ENCODE measurements around the gene MEGF11. TPM values are rescaled to one million over a fixed set of nuclear protein-coding genes. Genes with fewer than 3 reads are reported as not detected.

The MEGF11 gene
- total RNA-seq, 1 experiment from 2014 or later, result 1.2 TPM

- Histone ChIP-seq H4K91ac (ENCODE audit: insufficient read length, low read depth, low read length) (no peak overlapping the region), H4K5ac (ENCODE audit: insufficient read length, low read depth, low read length) (no peak overlapping the region), H3K79me1 (ENCODE audit: insufficient read depth, low read depth, low read length, poor library complexity, severe bottlenecking) (no peaks in the 10 kb centered on the region), H3K27me3 (ENCODE audit: insufficient read depth, low read length) (no peaks in the 10 kb centered on the region), H3K9me3 (ENCODE audit: control insufficient read depth, low read depth, low read length) (no peaks in the 10 kb centered on the region), H3K27ac (ENCODE audit: insufficient read length, low read depth, low read length) (no peak overlapping the region), H3K56ac (ENCODE audit: insufficient read length, low read depth, low read length) (no peak overlapping the region), H2AK5ac (ENCODE audit: insufficient read length, low read length) (no peak overlapping the region), H3T11ph (ENCODE audit: low read length) (no peak overlapping the region), H3K4me1 (ENCODE audit: insufficient read depth, low read length) (0 out of 2 replicates have a peak, but pooled peaks cover 2% of the 10 kb centered on the region), H2BK20ac (ENCODE audit: low read depth, low read length, poor library complexity, severe bottlenecking) (no peak overlapping the region), H2BK12ac (ENCODE audit: insufficient read length, low read depth, low read length) (no peak overlapping the region), H4K20me1 (ENCODE audit: control insufficient read depth, insufficient read depth, insufficient read length) (no peaks in the 10 kb centered on the region), H3K9ac (ENCODE audit: extremely low read depth, insufficient read length, low read length) (no peak overlapping the region), H3K79me2 (ENCODE audit: insufficient read depth, low read length) (no peaks in the 10 kb centered on the region), H3K4me2 (ENCODE audit: insufficient read depth, insufficient read length, low read length) (no peak overlapping the region), H3K18ac (ENCODE audit: insufficient read length, low read depth, low read length) (no peak overlapping the region), H3K23ac (ENCODE audit: insufficient read length, low read depth, low read length) (no peak overlapping the region), H3K23me2 (ENCODE audit: insufficient read length, low read depth, low read length, poor library complexity, severe bottlenecking) (no peaks in the 10 kb centered on the region), H2BK120ac (ENCODE audit: low read depth, low read length, poor library complexity, severe bottlenecking) (no peak overlapping the region), H4K8ac (replicated peaks; ENCODE audit: insufficient read length, low read depth, low read length) (no peak overlapping the region), H3K4ac (ENCODE audit: low read depth, low read length) (no peak overlapping the region), H2AFZ (ENCODE audit: low read length) (no peak overlapping the region), H3K14ac (ENCODE audit: insufficient read depth, low read length) (no peak overlapping the region), H2BK15ac (ENCODE audit: low read depth, low read length) (no peak overlapping the region), H2BK5ac (ENCODE audit: insufficient read length, low read length) (no peak overlapping the region)
- no CpG with 5 or more reads among the region's 10 CpGs for WGBS (ENCODE audit: extremely low coverage, insufficient read length, low lambda C conversion rate)
- Mint-ChIP-seq H3K4me3 (no peak overlapping the region; a peak in 1 of 5 replicates), H3K4me1 (peaks cover 23 to 41% of the 10 kb centered on the region in 2 experiments), H3K36me3 (ENCODE audit: insufficient read depth in 1 of 3, low read depth in 3 of 3) (no peaks in the 10 kb centered on the region), H3K27me3 (ENCODE audit: low read depth) (peaks cover 8% of the 10 kb centered on the region; the same call in 1 of the 2 replicates), H3K9me3 (no peaks in the 10 kb centered on the region), H3K27ac (peak overlapping the region in 1 of 3 experiments; percentile 79; a peak in 1 of 7 replicates)
- TF ChIP-seq, protein P1, sequence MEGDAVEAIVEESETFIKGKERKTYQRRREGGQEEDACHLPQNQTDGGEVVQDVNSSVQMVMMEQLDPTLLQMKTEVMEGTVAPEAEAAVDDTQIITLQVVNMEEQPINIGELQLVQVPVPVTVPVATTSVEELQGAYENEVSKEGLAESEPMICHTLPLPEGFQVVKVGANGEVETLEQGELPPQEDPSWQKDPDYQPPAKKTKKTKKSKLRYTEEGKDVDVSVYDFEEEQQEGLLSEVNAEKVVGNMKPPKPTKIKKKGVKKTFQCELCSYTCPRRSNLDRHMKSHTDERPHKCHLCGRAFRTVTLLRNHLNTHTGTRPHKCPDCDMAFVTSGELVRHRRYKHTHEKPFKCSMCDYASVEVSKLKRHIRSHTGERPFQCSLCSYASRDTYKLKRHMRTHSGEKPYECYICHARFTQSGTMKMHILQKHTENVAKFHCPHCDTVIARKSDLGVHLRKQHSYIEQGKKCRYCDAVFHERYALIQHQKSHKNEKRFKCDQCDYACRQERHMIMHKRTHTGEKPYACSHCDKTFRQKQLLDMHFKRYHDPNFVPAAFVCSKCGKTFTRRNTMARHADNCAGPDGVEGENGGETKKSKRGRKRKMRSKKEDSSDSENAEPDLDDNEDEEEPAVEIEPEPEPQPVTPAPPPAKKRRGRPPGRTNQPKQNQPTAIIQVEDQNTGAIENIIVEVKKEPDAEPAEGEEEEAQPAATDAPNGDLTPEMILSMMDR (conservative IDR thresholded peaks at IDR 0.05), result no peak
- DNase-seq, result no peak
These were observed 120.2 kb downstream of the MEGF11 start for GRCh38 chr15:66133247-66133885.
